GM03348 (cell line): ENCODE data around the gene AKAP13.

Experiments
- DNase-seq: peaks from one replicate; pipeline ENCODE4 v3.0.0; 2012; ENCODE audit warnings: low spot score

AKAP13 gene

GRCh38 chr15:85767785-85768529, 387.6 kb downstream of the AKAP13 start:
- DNase-seq = no peak

DNA sequence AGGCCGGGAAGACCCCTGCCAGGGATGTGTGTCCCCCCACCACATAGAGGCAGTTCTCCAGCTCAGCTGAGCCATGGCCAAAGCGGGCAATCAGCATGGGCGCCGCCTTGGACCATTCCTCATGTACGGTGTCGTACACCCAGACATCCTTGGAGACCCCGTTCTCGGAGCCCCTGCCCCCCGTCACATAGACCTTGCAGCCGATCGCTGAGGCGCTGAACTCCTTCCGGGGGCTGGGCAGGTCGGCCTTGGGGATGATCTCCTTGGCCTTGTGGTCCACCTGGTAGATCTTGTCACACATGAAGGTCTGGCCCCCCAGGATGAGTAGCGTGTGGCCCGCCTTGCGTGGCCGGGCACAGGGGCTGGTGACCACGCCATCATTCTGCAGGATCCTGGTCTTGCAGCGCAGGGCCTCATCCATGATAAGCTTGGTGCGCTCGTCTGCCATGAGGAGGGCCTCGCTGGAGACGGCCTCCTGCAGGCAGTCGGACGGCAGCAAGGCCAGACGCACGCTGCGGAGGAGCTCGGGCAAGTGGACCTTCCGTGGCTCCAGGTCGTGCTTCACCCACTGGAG, 388.3 kb downstream of the AKAP13 start:
- no peak for DNase-seq

DNA sequence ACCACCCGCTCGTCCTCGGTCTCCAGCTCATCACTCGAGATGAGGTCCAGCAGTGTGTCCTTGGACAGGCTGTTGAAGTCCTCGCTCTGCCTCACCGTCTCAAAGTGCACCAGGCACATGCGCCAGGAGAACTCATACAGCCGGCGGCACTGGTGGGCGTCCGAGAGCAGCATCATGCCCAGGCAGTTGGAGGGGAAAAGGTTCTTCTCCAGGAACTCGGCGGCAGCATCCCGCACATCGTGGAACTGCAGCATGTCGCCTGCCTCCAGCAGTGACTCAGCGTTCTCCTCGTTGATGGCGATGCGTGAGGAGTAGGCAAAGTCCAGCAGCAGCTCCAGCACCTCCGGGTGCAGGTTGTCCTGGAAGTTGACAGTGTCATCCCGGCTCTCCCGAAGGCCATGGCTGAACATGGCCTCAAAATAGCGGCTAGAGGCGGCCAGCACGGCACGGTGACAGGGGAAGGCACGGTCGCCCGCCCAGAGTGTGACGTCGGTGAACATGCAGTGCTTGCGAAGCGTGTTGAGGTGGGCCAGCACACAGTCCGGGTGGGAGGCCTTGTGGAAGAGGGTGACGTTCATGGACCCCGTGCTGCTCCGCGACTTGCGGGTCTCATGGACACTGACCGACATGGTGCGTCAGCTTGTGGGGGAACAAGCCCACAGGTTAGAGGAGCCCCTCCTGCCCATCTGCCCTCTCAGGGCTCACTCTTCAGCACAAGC, 388.9 kb downstream of the AKAP13 start:
- no peak for DNase-seq

DNA sequence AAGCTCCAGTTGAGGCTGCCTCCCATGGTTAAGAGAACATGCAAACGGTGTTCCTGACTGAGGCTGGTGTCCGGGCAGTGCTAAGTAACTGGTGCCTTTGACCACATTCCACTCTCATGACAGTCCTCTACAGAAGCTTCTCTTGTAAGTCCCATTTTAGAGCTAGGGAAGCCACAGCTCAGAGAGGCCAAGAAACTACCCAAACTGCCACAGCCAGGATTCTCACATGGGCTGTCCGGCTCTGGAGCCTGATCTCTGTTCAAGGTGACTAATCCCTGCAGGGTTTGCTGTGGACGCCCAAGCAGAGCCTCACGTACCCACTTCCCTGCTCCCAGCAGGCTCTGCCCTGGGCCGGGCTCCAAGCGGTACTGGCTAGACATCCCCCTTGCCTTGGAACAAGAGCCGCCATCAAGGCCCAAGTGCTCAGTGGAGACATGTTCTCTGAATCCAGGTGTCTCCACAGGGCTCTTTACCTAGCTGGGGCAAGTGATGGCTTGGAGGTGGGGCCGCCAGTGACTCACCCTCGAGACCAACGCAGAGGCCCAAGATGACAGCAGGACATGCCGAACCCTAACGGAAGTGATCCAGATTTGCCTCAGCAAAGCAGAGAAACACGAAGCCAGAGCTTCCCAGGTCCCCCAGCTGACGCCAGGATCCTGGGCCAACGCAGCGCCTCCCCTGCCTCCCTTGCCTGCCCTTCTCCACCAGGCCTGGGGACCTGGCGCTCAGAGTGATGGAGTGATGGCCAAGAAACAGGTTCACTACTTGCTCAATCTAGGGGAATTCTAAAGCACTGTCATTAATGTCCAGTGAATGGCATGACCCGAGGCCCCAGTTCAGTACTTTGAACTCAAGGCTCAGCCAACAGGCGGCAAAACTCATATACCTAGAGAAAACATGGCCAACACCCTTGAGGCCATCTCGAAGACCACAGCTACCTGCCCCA, 390.0 kb downstream of the AKAP13 start:
- no peak for DNase-seq

DNA sequence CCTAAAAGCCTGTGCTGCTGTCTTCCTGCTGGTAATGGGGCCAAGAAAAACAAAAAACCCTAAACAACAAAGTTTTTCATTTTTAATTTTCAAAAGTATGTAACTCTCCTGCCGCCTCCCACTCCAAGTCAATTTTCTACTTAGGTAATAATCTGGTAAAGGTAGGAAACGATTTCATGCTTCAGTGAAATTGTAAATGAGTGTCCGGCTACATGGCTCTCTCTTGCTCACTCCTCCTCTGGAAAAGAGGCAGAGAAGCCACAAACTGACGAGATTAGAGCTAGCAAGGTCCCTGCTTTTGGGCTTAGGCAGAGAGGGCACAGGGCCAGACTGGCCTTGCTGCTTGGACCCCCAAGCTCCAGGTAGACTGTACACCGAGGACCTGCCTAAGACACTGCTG, 390.9 kb downstream of the AKAP13 start:
- no peak for DNase-seq

DNA sequence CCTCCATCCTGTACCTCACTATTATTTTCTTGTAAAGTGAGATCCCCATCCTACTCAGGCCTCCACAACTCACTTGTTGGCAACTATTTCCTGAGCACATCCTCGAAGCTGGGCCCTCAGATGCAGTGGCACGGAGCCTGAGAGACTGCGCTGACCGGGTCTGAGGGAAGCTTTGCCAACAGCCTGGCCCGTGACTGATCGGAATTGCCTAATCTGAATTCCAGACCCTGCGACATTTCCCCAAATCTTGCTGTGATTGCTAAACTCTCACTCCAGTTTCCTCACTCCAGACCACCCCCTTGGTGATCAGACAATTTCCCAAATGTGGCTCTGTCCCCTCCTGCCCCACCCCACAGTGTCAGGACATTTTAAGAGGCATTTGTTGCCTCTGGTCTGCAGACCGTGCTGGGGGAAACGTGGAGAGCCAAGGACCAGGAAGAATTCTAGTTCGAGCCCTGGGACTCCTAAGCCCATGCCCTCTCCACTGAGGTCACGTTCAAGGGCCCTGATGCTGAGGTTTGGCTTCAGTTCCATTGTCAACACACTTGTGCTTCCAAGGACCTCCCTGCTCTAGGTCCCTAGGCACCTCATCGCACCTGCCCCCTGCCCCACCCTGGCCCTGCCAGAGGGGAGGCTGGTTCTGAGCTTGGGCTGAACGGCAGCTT, 391.5 kb downstream of the AKAP13 start:
- DNase-seq = peak; percentile 81

GRCh38 chr15:85772668-85773067, 392.3 kb downstream of the AKAP13 start:
- no peak for DNase-seq

DNA sequence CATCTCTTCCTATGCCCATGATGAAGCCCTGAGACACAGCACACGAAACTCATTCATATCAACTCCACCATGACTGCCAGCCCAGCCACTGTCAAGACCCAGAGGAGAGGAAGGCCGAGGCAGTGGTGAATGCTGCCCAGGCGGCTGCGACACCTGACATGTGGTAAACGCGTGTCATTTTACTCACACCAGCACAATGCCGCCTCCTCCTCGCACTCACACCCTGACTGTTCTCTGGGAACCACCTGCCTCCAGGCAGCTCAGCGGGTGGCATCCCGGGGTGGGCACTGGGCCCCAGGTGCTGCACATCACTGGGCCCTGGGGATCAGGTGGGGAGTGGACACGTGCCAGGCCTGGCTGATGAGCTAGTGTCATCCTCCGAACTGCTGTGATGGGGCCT, 392.8 kb downstream of the AKAP13 start:
- DNase-seq = no peak

DNA sequence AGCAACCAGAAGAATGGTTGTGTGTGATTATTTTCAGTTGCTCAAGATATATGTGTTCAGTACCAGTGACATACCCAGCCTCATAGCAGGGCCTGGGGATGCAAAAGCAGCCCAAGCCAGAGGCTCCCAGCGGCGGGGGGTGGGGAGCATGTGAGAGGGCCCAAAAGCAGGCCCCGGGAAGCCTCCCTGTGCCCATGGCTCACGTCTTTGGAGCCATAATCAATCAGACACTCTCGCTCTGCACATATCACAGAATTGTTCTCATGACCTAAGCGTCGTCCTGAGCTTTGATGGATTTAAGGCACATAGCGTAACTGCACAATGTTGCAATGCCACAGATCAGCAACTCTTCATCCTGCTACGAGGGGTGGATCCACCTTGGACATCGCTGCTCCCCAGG, 393.6 kb downstream of the AKAP13 start:
- no peak for DNase-seq

DNA sequence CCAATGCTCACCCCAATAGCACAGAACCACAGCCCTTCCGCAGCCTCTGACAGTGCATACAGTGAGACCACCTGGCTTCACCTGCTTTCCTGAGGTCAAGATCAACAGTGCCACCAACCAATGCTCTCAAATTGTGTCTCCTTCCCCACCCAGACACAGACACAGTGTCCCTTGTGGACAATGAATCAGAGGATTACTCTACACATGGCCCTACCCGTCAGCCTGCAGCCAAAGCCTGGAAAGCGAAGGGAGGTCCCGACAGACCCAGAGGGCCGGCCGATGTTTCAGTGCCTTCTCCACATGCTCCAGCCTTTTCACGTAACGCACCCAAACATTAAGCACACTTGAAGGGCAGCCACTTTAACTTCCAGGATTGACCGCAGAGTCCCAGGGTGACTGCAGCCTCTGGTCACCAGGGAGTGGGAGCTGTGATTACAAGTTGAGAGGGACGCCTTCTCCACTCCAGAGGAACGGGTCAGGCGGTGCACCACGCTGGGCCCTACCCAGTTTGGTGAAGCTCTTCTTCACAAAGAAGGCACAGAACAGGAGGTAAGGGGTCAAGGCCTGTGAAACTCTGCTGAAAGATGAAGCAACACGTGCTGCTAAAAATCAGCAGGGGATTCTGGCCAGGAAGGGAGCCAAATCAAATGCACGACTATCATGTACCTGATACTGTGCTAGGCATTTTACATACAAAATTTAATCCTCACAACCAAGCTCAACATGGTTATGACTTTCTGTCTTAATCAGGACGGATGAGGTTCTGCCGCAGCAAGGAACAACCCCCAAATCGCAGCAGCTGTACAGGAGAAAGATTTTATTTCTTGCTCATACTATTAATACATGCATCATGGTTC, 397.1 kb downstream of the AKAP13 start:
- no peak for DNase-seq

- DNase-seq = no peak
Measured at GRCh38 chr15:85778107-85778776, 397.8 kb downstream of the AKAP13 start.

GRCh38 chr15:85779249-85779648, 398.8 kb downstream of the AKAP13 start:
- no peak for DNase-seq

DNA sequence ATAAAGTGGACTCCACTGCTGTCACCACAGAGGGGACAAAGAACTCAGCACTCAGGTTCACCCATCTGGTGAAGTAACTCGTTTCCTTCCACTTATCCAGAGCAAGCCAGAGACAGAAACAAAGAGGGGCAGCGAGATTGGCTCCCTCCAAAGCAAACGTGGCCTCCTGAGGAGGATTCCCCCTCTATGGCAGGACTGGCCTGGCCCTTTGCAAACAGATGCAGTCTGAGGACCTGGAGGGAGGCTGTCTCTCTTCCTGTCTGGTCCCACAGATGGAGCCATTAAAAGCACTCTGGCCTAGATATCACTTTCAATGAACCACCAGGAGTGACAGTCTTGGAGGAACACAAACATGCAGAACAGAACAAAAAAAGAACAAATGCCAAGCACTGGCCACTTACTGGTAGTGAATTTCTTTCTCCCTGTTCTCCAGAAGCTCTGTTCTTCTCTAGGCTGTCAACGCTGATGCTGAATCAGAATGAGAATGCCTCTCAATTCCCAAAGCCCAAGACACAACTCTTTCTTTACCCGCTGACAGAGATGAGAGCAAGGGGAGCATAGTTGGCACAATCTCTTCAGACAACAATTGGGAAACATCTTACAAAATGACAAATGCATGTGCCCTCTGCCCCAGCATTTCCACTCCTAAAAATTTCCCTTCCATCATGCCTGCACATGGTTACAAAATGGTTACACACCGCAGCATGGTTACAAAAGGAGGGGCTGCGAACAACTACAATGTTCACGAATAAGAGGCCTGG, 400.0 kb downstream of the AKAP13 start:
- DNase-seq = no peak

- DNase-seq = no peak
Measured at GRCh38 chr15:85781099-85781498, 400.7 kb downstream of the AKAP13 start.

DNA sequence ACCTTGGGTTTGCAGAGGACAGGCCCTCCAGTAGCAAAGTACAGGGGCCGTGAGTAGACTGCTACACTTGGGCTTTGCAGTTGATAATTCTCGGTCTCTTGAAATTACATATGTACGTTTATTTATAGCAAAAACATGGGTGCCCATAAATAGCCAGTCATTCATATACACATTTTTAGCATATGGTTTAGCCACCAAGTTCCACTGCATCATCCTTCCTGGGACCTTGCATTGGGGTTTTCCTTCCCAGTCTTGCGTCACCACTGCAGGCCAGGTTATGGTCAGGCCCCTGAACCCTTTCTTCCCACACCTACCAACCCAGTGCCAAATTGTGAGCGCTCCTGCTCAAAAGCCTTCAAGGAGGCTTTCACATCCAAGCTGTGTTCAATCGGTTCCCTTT, 401.7 kb downstream of the AKAP13 start:
- no peak for DNase-seq

GRCh38 chr15:85785887-85786780, 405.7 kb downstream of the AKAP13 start:
- DNase-seq = peak; percentile 64

- DNase-seq = no peak
Measured at GRCh38 chr15:85786781-85787114, 406.3 kb downstream of the AKAP13 start.

DNA sequence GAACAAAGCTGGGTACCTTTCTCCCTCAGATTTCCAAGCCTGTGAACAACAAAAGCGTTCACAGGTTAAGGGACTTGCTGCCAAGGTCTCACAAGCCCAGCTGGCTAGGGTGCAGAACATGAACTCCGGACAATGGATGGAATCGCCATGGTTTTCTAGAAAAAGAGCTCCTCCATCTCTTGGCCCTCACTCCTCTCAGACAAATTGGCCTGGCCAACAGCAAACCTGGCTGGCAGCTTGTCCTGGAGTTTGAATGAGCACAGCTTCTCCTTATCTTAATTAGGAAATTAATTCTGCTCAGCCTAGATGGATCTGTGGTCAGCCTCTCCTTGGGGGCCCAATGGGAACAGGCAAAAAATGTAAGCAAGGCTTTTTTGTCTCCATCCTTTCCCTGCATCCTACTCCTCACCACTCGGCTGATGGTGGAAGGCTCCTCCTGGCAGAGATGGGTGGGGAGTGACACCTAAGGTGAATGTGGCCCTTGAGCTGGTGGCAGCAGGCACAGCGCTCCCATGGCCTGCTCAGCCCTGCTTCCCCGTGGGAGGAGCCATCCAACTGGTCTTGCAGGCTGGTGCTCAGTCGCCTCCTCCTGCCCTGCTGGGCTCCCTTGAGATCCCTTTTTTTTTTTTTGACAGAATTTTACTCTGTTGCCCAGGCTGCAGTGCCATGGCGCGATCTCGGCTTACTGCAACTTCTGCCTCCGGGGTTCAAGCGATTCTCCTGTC, 408.5 kb downstream of the AKAP13 start:
- DNase-seq = no peak
